NCI-H1694 (cell line): ENCODE data around the gene TEX13A.

Experiments used
- DNase-seq: peaks from one replicate; lab custom pipeline; 2025; lab: John Stamatoyannopoulos, UW

Gene TEX13A

DNA sequence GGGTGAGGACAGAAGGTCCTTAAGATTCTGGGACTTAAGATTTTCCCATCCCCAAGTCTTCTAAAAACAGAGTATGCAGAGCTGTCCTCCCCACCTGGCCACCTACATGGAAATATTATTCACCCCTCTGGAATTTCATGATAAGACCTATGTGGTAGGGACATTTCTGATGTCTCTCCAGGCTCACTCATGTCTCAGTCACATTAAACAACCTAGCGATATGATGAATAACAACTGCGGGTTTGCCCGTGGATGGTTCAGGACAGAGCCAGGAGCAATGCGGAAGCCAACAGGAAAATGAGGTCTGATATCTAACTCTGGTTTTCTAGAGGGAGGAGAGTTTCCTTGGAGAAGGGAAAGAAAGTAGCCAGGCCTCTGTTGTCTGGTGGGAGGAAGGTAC is 47.4 kb downstream of the TEX13A start:
- DNase-seq: no peak
